HepG2 (cell line): ENCODE data around the gene PGLYRP4. TPM values are rescaled to one million over a fixed set of nuclear protein-coding genes. Genes with fewer than 3 reads are reported as not detected.

Experiments
- ATAC-seq: fragments of 200-7000 bp; cut with Tn5 transposase; 3 replicates; pipeline ENCODE4 v1.9.1; 2020; ENCODE audit warnings: mild to moderate bottlenecking, moderate library complexity
- BruUV-seq: library from RNA; stranded (reverse); fragments of 400-500 nt; replicated peaks from 2 replicates; lab custom pipeline; 2021; lab: Mats Ljungman, UMichigan
- CTCF ChIA-PET: fragments of 300-600 bp; formaldehyde crosslinking; extraction: SDS; loops from one replicate; lab custom pipeline; 2021; ENCODE audit warnings: low total read pairs, inconsistent platforms, low intra/inter-chr PET ratio; lab: Yijun Ruan, JAX
- POLR2A ChIA-PET: fragments of 350-600 bp; sonication (Branson Sonifier 250); formaldehyde crosslinking; loops from one replicate; lab custom pipeline; 2020; ENCODE audit warnings: antibody characterized with exemption, inconsistent platforms; lab: Yijun Ruan, JAX
- DNase-seq: peaks from one replicate; pipeline ENCODE4 v3.0.0-alpha.2; 2015; ENCODE audit warnings: low spot score
- FAIRE-seq: peaks from 3 replicates; lab custom pipeline; 2011; peaks lifted over from hg19 to GRCh38; lab: Jason Lieb, UNC
- H2AFZ ChIP-seq: one replicate; pipeline ENCODE4 v1.6.1; 2011; ENCODE audit warnings: low read length, inconsistent platforms
- H3K27ac ChIP-seq: fragments of 300-600 bp; 3 replicates; pipeline ENCODE4 v1.8.0; 2011; ENCODE audit warnings: mixed run types, mild to moderate bottlenecking, mixed read lengths, low read length, inconsistent platforms; ENCODE audit not compliant: insufficient read depth; ENCODE audit errors: extremely low read length
- H3K27me3 ChIP-seq, 2 experiments: fragments of 200-600 bp in 1 of 2; 2 replicates in 1 of 2; 3 replicates in 1 of 2; pipeline versions ENCODE4 v1.6.0 to v1.8.0; 2011; ENCODE audit warnings: low read length in 2 of 2, mild to moderate bottlenecking in 2 of 2, moderate library complexity in 2 of 2, inconsistent platforms in 1 of 2; ENCODE audit not compliant: insufficient read depth in 2 of 2, control insufficient read depth in 1 of 2
- H3K36me3 ChIP-seq, 2 experiments: fragments of 200-600 bp in 1 of 2; replicated peaks in 1 of 2; 2 replicates in 1 of 2; 3 replicates in 1 of 2; pipeline versions ENCODE4 v1.5.1 to v1.8.0; 2011; ENCODE audit warnings: low read length in 2 of 2, inconsistent platforms in 1 of 2; ENCODE audit not compliant: insufficient read depth in 2 of 2, control insufficient read depth in 1 of 2
- H3K4me1 ChIP-seq: 2 replicates; pipeline ENCODE4 v1.5.1; 2012; ENCODE audit warnings: low read length, inconsistent platforms; ENCODE audit not compliant: insufficient read depth
- H3K4me2 ChIP-seq: 2 replicates; pipeline ENCODE4 v1.6.0; 2011; ENCODE audit warnings: low read depth, low read length, inconsistent platforms
- H3K4me3 ChIP-seq, 3 experiments: fragments of 200-600 bp in 1 of 3; sonication (generic), shearing (Covaris generic) in 1 of 3; replicated peaks in 1 of 3; 2 replicates each; pipeline ENCODE4 v1.5.1; 2011 to 2016; ENCODE audit warnings: low read length in 3 of 3, inconsistent platforms in 2 of 3, low read depth in 2 of 3, mild to moderate bottlenecking in 2 of 3, control low read depth in 1 of 3, mixed read lengths in 1 of 3; ENCODE audit not compliant: insufficient read depth in 1 of 3
- H3K79me2 ChIP-seq: one replicate; pipeline ENCODE4 v1.6.1; 2011; ENCODE audit warnings: low read length, inconsistent platforms; ENCODE audit not compliant: insufficient read depth
- H3K9ac ChIP-seq: 2 replicates; pipeline ENCODE4 v1.6.0; 2011; ENCODE audit warnings: mild to moderate bottlenecking, low read depth, low read length, inconsistent platforms; ENCODE audit not compliant: insufficient read depth
- H3K9me3 ChIP-seq: 2 replicates; pipeline ENCODE4 v1.5.1; 2012; ENCODE audit warnings: mild to moderate bottlenecking, low read length
- H4K20me1 ChIP-seq: 2 replicates; pipeline ENCODE4 v1.6.0; 2011; ENCODE audit warnings: inconsistent platforms, mild to moderate bottlenecking, low read length, moderate library complexity; ENCODE audit not compliant: insufficient read depth
- AKNA ChIP-seq: sonication (generic); formaldehyde crosslinking; IDR thresholded peaks from 2 replicates; pipeline ENCODE4 v1.4.0; 2020; ENCODE audit warnings: missing genetic modification reagents, borderline replicate concordance
- BHLHE40 ChIP-seq: IDR thresholded peaks from 2 replicates; pipeline ENCODE4 v1.6.1; 2011; ENCODE audit warnings: low read length, improper control_type of control experiment
- CHD4 ChIP-seq: fragments of 200-600 bp; sonication (generic); IDR thresholded peaks from 2 replicates; pipeline ENCODE4 v1.7.0; 2017; ENCODE audit warnings: mild to moderate bottlenecking, low read length, borderline replicate concordance
- GATAD2A ChIP-seq: IDR thresholded peaks from 2 replicates; pipeline ENCODE4 v1.6.1; 2016
- HMGXB4 ChIP-seq, 2 experiments: sonication (generic) in 1 of 2; formaldehyde crosslinking in 1 of 2; IDR thresholded peaks; 2 replicates each; pipeline versions ENCODE4 v1.4.0 to v1.6.1; 2018 to 2020; ENCODE audit warnings: missing genetic modification reagents in 2 of 2, borderline replicate concordance in 1 of 2, low read depth in 1 of 2, mild to moderate bottlenecking in 1 of 2, missing biosample characterization in 1 of 2
- LCORL ChIP-seq, 2 experiments: fragments of 450-650 bp in 1 of 2; sonication (generic) in 1 of 2; formaldehyde crosslinking in 1 of 2; IDR thresholded peaks; 2 replicates each; pipeline versions ENCODE4 v1.5.0 to v1.6.1; 2017 to 2020; ENCODE audit warnings: antibody characterized with exemption in 1 of 2, missing genetic modification reagents in 1 of 2
- NKX3-1 ChIP-seq: sonication (generic); formaldehyde crosslinking; IDR thresholded peaks from 2 replicates; pipeline ENCODE4 v1.5.0; 2020; ENCODE audit warnings: missing genetic modification reagents
- PITX1 ChIP-seq: sonication (generic); formaldehyde crosslinking; IDR thresholded peaks from 2 replicates; pipeline ENCODE4 v1.5.1; 2020; ENCODE audit warnings: mild to moderate bottlenecking, missing genetic modification reagents
- RXRA ChIP-seq: sonication (generic); formaldehyde crosslinking; IDR thresholded peaks from 2 replicates; pipeline ENCODE4 v1.5.1; 2020; ENCODE audit warnings: missing genetic modification reagents
- TRIM24 ChIP-seq: sonication (generic); formaldehyde crosslinking; IDR thresholded peaks from 2 replicates; pipeline ENCODE4 v1.8.0; 2022; ENCODE audit warnings: mild to moderate bottlenecking, missing genetic modification reagents
- YEATS2 ChIP-seq: sonication (generic); formaldehyde crosslinking; IDR thresholded peaks from 2 replicates; pipeline ENCODE4 v1.4.0; 2020; ENCODE audit warnings: missing genetic modification reagents, borderline replicate concordance
- ZBTB1 ChIP-seq: sonication (generic); formaldehyde crosslinking; IDR thresholded peaks from 2 replicates; pipeline ENCODE4 v1.4.0; 2020; ENCODE audit warnings: missing genetic modification reagents, borderline replicate concordance
- ZBTB3 ChIP-seq: sonication (generic); formaldehyde crosslinking; IDR thresholded peaks from 2 replicates; pipeline ENCODE4 v1.4.0; 2020; ENCODE audit warnings: low read depth, mild to moderate bottlenecking, moderate library complexity, missing genetic modification reagents, borderline replicate concordance
- ZBTB38 ChIP-seq: sonication (generic); formaldehyde crosslinking; IDR thresholded peaks from 2 replicates; pipeline ENCODE4 v1.5.1; 2020; ENCODE audit warnings: mild to moderate bottlenecking, missing genetic modification reagents
- ZKSCAN8 ChIP-seq: IDR thresholded peaks from 2 replicates; pipeline ENCODE4 v1.6.1; 2016; ENCODE audit warnings: borderline replicate concordance, missing genetic modification reagents, missing compliant biosample characterization
- ZNF101 ChIP-seq: sonication (generic); formaldehyde crosslinking; IDR thresholded peaks from 2 replicates; pipeline ENCODE4 v1.4.0; 2020; ENCODE audit warnings: mild to moderate bottlenecking, low read depth, missing genetic modification reagents, borderline replicate concordance
- ZNF12 ChIP-seq: sonication (generic); formaldehyde crosslinking; IDR thresholded peaks from 2 replicates; pipeline ENCODE4 v1.5.0; 2020; ENCODE audit warnings: missing genetic modification reagents
- in situ Hi-C: cut with HindIII; loops from 2 replicates; pipeline ENCODE4 v1.10.0; 2017; ENCODE audit warnings: low pct_unique_long_range_greater_than_20kb; ENCODE audit not compliant: extremely low pct_ligation_motif_present
- intact Hi-C: fragments of 100-400 bp; cut with micrococcal nuclease; formaldehyde crosslinking; loops from one replicate; pipeline ENCODE4 v1.10.0; 2022; ENCODE audit not compliant: unreplicated experiment
- polyA plus RNA-seq, 8 experiments: library from polyadenylated mRNA; depleted of rRNA in 3 of 8; stranded (reverse) in 7 of 8; unstranded in 1 of 8; fragments of >200 nt; fragmentation: Illumina TruSeq in 4 of 8; extraction: Trizol in 4 of 8; gene quantifications; 2 replicates each; pipeline versions ENCODE4 v1.2.1 to v1.2.3, GENCODE V29; 2011 to 2016; ENCODE audit warnings: low read depth in 4 of 8, missing spikeins in 1 of 8, mixed read lengths in 1 of 8; ENCODE audit not compliant: insufficient read depth in 1 of 8
- total RNA-seq, 5 experiments: library from RNA; depleted of rRNA; stranded (reverse); fragments of >200 nt; fragmentation: Illumina TruSeq; extraction: Trizol; gene quantifications; 2 replicates each; pipeline ENCODE4 v1.2.3, GENCODE V29; 2016; ENCODE audit warnings: low read depth in 1 of 5
- TF ChIP-seq, protein P1 (sequence below): sonication (generic); formaldehyde crosslinking; IDR thresholded peaks from 2 replicates; pipeline ENCODE4 v1.8.0; 2022; ENCODE audit warnings: mild to moderate bottlenecking, missing genetic modification reagents; ENCODE audit not compliant: insufficient replicate concordance

The PGLYRP4 gene
- total and polyA plus RNA-seq, 2 of the 13 experiments (the other 11 are each of a cell fraction or from before 2014, with no cell fraction given): not detected

DNA sequence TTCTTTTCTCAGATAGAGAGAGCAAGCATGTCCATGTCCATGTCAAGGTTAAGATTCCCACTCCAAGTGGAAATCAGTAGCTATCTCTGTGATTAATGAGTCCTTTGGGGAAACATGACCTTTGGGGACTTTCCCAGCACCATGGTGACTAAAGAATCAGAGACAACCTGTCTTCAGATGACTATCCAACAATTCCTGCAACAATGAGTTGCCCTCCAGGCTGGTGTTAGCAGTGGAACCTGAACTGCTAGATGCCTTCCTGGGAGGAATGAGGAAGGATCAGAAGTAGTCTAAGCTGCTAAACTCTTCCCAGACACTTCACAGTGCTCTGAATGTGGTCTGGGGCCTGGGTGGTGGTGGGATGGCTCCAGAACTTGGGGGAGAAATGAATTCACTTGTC lies 15.5 kb upstream of the PGLYRP4 start:
- POLR2A ChIA-PET: no interaction called here
- Histone ChIP-seq H3K9ac (no peak overlapping the region), H3K79me2 (no peaks in the 10 kb centered on the region), H3K9me3 (no peaks in the 10 kb centered on the region), H2AFZ (no peak overlapping the region), H3K4me3 (no peak overlapping the region), H4K20me1 (no peaks in the 10 kb centered on the region), H3K4me2 (no peak overlapping the region), H3K4me1 (no peaks in the 10 kb centered on the region), H3K36me3 (no peaks in the 10 kb centered on the region), H3K27ac (no peak overlapping the region), H3K27me3 (peaks cover 1 to 5% of the 10 kb centered on the region in 2 experiments; a peak in 1 of 5 replicates)
- CTCF ChIA-PET: no interaction called here
- no TSS peak for BruUV-seq
- no peak for FAIRE-seq
- TF ChIP-seq HMGXB4 (CRISPR knock-in tag; IDR thresholded peaks at IDR 0.05; ENCODE audit: borderline replicate concordance in 1 of 2, low read depth in 1 of 2) (no peak), CHD4 (no peak), PITX1 (no peak), RXRA (no peak), ZNF101 (CRISPR knock-in tag) (no peak), YEATS2 (CRISPR knock-in tag) (no peak), ZKSCAN8 (CRISPR knock-in tag) (no peak), ZBTB3 (no peak), GATAD2A (CRISPR knock-in tag) (no peak), ZBTB38 (no peak), ZBTB1 (CRISPR knock-in tag) (no peak), BHLHE40 (no peak), NKX3-1 (CRISPR knock-in tag) (no peak), AKNA (CRISPR knock-in tag) (no peak), LCORL (IDR thresholded peaks at IDR 0.05) (no peak), LCORL (CRISPR knock-in tag; IDR thresholded peaks at IDR 0.05) (no peak), ZNF12 (no peak), TRIM24 (CRISPR knock-in tag) (no peak)
- TF ChIP-seq, protein P1, sequence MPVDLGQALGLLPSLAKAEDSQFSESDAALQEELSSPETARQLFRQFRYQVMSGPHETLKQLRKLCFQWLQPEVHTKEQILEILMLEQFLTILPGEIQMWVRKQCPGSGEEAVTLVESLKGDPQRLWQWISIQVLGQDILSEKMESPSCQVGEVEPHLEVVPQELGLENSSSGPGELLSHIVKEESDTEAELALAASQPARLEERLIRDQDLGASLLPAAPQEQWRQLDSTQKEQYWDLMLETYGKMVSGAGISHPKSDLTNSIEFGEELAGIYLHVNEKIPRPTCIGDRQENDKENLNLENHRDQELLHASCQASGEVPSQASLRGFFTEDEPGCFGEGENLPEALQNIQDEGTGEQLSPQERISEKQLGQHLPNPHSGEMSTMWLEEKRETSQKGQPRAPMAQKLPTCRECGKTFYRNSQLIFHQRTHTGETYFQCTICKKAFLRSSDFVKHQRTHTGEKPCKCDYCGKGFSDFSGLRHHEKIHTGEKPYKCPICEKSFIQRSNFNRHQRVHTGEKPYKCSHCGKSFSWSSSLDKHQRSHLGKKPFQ (CRISPR knock-in tag): no peak
- no peak for ATAC-seq
- intact Hi-C loops (no loop called here), in situ Hi-C loops (no loop called here)
- no peak for DNase-seq
